Stimulated activated naive B cell treated with anti-CD40 and anti-IgM and Interleukin-4, amounts not matched to agents 10 μg/mL and 1 μg/mL and 100 μg/mL, for 72 hours (primary cell): Measurements from ENCODE around the gene DNASE1.

Experiments
- ATAC-seq, 2 donors: fragments of 150-1000 bp; cut with Tn5 transposase; replicated peaks; 2 replicates each; pipeline ENCODE4 v1.10.0; 2021; ENCODE audit warnings: moderate library complexity in 1 of 2
- DNase-seq: peaks from one replicate; pipeline ENCODE4 v3.0.0; 2021
- H3K27ac Mint-ChIP-seq: one replicate; pipeline ENCODE4 v1.8.0; 2022; ENCODE audit warnings: mild to moderate bottlenecking, mixed read lengths
- H3K27me3 Mint-ChIP-seq, 2 donors: one replicate each; pipeline ENCODE4 v1.8.0; 2022; ENCODE audit warnings: mixed read lengths in 2 of 2
- H3K36me3 Mint-ChIP-seq, 2 donors: one replicate each; pipeline ENCODE4 v1.8.0; 2022; ENCODE audit warnings: mixed read lengths in 2 of 2, mild to moderate bottlenecking in 1 of 2
- H3K4me1 Mint-ChIP-seq, 2 donors: one replicate each; pipeline ENCODE4 v1.8.0; 2022; ENCODE audit warnings: mixed read lengths in 2 of 2, mild to moderate bottlenecking in 1 of 2
- H3K4me3 Mint-ChIP-seq, 2 donors: one replicate each; pipeline ENCODE4 v1.8.0; 2022; ENCODE audit warnings: mild to moderate bottlenecking in 2 of 2, mixed read lengths in 2 of 2, moderate library complexity in 1 of 2
- H3K9me3 Mint-ChIP-seq, 2 donors: one replicate each; pipeline ENCODE4 v1.8.0; 2022; ENCODE audit warnings: mixed read lengths in 2 of 2, mild to moderate bottlenecking in 1 of 2

DNASE1 gene

DNA sequence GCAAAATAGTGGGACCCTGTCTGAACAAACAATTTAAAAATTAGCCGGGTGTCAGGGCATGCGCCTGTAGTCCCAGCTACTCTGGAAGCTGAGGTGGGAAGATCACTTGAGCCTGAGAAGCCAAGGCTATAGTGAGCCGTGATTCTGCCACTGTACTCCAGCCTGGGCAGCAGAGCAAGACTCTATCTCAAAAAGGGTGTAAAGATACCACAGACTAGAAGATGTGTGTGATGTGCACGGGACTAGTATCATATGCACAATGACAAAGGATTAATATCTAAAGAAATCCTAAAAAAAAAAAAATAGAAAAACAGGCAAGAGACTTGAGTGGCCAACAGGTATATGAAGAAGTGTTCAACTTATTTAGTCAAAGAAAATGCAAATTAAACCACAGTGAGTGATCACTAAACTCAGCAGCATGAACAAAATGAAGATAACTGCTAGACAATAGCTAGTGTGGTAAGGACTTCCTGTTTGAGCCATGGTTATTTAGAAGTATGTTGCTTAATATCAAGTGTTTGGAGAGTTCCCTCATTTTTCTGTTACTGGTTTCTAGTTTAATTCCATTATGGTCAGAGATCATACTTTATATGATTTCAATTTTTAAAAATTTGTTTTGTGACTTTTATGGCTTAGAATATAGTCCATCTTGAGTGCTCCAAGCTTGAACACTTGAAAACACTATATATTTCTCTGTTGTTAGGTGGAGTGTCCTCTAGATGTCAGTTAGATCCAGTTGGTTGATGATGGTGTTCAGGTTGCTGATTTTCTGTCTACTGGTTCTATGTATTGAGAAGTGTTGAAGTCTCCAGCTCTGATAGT lies 28.4 kb upstream of the DNASE1 start:
- peaks cover 22 to 35% of the 10 kb centered on the region in 2 donors for H3K4me1 Mint-ChIP-seq
- no peaks in the 10 kb centered on the region for H3K27me3 Mint-ChIP-seq
- ATAC-seq (peak; percentile 89 to 92), DNase-seq (no peak)
- no peaks in the 10 kb centered on the region for H3K9me3 Mint-ChIP-seq
- H3K4me3 Mint-ChIP-seq, result no peak overlapping the region
- H3K36me3 Mint-ChIP-seq, result no peaks in the 10 kb centered on the region
- H3K27ac Mint-ChIP-seq, result peak overlapping the region; percentile 37

DNA sequence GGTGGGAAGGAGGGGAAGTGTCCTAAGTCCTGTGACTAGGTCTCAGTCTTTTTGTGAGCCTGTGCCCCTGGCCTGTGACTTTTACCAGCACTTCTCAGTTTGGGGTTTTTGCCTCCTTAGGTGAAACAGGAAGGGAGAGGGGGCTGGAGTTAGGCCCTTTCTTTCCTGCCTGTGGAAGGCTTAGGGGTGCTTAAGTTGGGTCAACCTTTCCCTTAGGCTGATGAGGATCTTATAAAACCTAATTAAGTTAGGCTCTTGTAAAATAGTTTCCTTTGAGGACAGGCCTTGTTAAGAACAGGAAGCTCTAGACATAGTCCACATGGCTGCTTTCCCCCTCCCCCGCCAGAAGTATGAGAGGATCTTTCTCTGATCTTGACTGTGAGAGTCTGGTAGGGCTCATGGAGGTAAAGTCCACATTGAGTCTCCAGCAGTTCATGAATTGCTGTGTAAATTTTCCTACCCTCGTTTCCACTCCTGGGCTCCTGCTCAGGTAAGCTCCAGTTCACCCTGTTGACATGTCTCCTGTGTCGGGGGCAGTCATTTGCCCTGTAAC lies 17.0 kb upstream of the DNASE1 start:
- Mint-ChIP-seq H3K4me3 (peak overlapping the region; percentile 14 to 47), H3K36me3 (peaks cover 6 to 12% of the 10 kb centered on the region in 2 donors), H3K4me1 (peaks cover 21 to 32% of the 10 kb centered on the region in 2 donors), H3K27me3 (no peaks in the 10 kb centered on the region), H3K9me3 (peaks cover 0 to 3% of the 10 kb centered on the region in 2 donors), H3K27ac (peak overlapping the region; percentile 92)
- peak; percentile 84 to 90 for ATAC-seq
- peak; percentile 24 for DNase-seq

DNA sequence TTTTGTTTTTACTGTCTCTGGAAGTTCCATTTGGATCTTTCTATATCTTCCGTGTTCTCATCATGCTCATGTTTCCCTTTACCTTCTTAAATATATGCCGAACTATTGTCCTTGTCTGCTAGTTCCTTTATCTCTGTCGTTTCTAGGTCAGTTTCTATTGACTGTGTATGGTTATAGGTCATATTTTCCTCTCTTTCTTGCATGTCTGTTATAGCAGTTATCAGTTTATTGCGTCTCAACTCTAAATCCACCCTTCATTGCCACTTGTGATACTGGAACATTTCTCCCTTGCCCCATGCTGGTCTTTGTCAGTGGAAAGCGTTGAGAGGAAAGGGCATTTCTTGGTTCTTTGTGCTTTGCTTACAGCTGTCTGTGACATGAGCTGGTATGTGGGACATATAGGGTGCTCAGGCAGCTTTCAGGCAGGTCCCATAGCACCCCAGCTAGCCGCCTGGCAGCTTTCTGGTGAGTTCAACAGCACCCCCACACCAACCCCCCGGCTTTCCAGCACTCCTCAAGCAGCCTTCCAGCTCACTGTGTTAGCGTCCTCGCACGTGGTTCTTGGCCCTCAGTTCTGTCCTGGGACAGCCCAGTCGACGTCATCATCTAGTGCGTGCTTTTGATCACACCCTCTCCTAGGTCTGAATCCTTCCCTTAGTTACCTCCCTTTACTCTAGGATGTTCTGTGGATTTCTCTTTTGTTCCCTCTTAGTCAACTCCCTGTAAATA lies 15.4 kb upstream of the DNASE1 start:
- no peak for ATAC-seq
- Mint-ChIP-seq H3K4me1 (peaks cover 21 to 31% of the 10 kb centered on the region in 2 donors), H3K9me3 (peaks cover 0 to 3% of the 10 kb centered on the region in 2 donors), H3K36me3 (peaks cover 14 to 22% of the 10 kb centered on the region in 2 donors), H3K4me3 (no peak overlapping the region), H3K27ac (no peak overlapping the region), H3K27me3 (no peaks in the 10 kb centered on the region)
- DNase-seq, result no peak

DNA sequence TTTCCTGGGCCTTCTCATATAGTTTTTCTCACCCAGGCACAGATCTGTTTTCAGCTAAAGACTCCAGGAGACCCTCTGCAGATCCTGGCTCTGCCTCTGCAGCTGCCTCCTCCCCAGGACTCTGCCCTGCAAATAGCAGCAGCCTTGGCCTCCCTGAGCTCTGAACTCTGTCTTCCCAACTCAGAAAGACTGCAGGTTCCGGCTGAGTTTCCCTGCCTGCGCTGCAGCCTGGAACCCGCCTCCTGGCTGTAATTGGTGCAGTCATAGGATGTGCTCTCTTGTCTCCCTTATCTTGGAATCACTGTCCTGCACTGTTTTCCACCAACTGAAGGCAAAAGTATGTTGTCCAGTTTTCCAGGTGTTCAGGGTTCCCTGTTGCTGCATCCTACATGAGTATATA lies 14.3 kb upstream of the DNASE1 start:
- Mint-ChIP-seq H3K27me3 (no peaks in the 10 kb centered on the region), H3K4me1 (peaks cover 21 to 31% of the 10 kb centered on the region in 2 donors), H3K36me3 (peaks cover 16 to 22% of the 10 kb centered on the region in 2 donors), H3K27ac (no peak overlapping the region), H3K9me3 (peaks cover 0 to 3% of the 10 kb centered on the region in 2 donors), H3K4me3 (no peak overlapping the region)
- no peak for DNase-seq
- no peak for ATAC-seq

DNA sequence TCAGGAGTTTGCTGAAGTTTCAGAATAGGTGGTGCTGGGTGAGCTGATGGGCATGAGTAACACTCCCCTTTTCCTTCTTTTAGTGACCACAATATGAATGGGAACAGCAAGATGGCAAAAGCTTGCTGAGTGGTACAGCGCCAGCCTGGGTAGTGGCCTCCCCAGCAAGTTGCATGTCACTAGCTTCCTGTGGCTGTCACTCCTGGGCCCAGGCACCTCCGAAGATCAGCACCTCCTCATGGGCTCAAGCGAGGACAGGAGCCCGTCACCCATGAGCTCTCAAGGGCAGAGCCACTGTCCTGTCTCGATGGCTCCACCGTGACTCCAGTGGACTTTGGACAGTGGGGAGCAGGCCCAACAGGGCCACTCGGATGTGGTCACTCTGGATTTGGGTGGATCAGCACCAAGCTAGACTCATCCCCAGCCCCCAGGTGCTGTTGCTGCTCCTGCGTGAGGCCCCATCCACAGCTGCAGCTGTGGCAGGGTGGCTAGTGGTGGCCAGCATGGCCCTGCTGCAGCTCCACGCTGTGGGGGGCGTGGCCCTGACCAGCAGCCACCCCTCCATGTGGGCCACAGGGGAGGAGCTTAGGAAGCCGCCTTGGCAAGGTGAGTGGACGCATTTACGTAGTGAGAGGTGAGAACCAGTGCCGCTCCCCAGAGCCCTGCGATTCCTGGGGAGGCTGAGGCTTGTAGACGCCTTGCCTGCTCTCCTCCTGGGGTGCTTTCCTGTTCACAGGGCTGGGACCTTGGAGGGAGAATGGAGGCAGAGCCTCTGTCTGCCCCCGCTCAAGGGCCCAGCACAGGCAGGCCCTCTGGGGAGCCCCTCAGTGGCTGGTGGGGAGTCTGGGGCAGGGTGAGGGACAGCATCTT lies 13.6 kb upstream of the DNASE1 start:
- ATAC-seq (no peak), DNase-seq (no peak)
- no peaks in the 10 kb centered on the region for H3K27me3 Mint-ChIP-seq
- H3K9me3 Mint-ChIP-seq, result peaks cover 0 to 3% of the 10 kb centered on the region in 2 donors
- peaks cover 20 to 22% of the 10 kb centered on the region in 2 donors for H3K36me3 Mint-ChIP-seq
- H3K4me1 Mint-ChIP-seq, result peaks cover 19 to 28% of the 10 kb centered on the region in 2 donors
- no peak overlapping the region for H3K27ac Mint-ChIP-seq
- no peak overlapping the region for H3K4me3 Mint-ChIP-seq

DNA sequence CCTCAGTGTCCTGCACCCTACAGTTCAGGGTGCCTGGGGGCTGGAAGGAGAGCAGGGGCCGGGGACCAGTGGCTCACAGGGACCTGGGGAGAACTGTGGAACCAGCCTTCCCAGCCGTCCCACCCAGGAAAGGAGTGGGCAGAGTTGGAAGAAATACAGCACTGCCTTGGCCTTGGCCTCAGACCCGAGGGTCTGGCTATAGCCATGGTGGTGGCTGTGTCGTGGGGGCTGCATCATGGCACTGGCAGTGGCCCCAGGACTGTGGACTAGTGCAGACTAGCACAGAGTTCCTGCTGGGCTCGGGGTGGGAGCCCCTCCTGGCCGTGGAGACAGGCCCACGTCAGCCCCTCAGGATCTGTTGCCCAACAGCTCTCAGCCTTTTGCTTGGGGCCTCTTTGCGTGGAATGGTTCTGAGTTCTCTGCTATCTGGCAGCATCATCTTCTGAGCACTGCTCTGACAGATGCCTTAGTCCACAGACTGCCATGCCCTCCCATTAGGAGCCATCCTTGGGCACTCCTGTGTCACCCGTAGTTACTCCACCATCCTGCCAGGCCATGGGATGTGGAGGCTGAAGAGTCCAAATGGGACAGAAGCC lies 12.6 kb upstream of the DNASE1 start:
- no peak for ATAC-seq
- Mint-ChIP-seq H3K27ac (peak overlapping the region; percentile 26), H3K4me3 (no peak overlapping the region), H3K9me3 (peaks cover 0 to 3% of the 10 kb centered on the region in 2 donors), H3K36me3 (peaks cover 22 to 26% of the 10 kb centered on the region in 2 donors), H3K4me1 (peaks cover 16 to 18% of the 10 kb centered on the region in 2 donors), H3K27me3 (no peaks in the 10 kb centered on the region)
- no peak for DNase-seq

DNA sequence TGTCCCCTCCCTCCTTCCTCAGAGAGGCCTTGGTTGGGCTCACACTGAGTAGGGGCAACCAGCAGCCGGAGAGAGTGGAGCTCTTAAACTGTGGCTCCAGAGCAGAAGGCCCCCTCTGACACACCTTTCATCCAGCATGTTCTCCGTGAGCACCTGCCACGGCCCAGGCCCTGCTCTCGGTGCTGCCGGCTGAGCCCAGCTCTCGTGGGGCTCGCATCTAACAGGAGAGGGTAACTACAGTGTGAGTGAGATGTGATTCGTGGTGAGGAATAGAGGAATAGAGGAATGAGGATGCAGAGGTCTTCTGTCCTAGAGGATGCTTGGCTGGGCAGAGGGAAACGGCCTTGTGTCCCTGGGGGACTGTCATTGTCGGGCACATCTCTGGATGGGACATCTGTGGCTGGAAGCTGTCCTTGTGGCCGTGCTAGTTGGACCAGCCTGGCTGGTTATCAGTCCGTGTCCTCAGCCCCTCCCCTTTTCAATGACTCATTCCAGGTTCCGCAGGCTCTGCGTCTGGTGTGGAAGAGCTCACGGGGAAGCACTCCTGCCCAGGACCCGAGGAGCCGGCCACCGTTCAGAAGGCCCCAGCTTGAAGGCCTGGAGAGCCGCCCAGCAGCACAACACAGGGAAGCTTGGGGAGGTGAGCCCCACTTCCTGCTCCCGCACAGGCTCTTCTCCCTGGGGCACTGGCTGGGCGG lies 11.9 kb upstream of the DNASE1 start:
- H3K4me1 Mint-ChIP-seq, result peaks cover 11 to 12% of the 10 kb centered on the region in 2 donors
- H3K27ac Mint-ChIP-seq, result peak overlapping the region; percentile 26
- no peak overlapping the region for H3K4me3 Mint-ChIP-seq
- peaks cover 22 to 26% of the 10 kb centered on the region in 2 donors for H3K36me3 Mint-ChIP-seq
- H3K9me3 Mint-ChIP-seq, result peaks cover 0 to 3% of the 10 kb centered on the region in 2 donors
- DNase-seq (no peak), ATAC-seq (no peak)
- H3K27me3 Mint-ChIP-seq, result no peaks in the 10 kb centered on the region

DNA sequence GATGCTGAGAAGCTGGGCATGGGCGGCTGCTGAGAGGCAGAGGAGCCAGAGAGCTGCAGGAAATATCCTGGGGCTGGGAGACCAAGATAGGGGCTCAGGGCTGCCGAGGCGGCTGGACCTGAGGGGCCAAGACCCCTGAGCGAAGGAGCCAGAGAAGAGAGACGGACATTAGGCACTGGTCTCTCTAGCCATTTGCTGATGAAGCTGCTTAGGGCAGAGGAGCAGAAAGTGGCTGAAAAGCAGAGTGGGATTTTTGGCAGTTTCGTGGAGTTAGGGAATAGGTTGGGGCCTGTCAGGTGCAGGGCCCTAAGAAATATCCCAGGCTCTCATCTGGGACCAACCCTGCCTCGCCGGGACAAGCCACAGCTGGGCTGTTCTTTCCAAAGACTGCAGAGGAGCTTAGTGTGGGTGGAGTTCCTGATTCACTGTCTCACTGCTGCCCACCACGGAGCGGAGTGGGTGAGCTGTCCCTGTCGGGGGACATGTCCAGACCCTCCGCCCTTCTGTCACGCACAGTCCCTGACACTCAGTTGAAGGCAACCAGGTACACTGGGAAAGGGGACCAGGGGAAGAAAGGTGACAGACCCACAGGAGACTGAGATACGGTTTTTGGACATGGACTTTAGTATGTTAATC lies 11.3 kb upstream of the DNASE1 start:
- Mint-ChIP-seq H3K27me3 (no peaks in the 10 kb centered on the region), H3K27ac (no peak overlapping the region), H3K9me3 (peaks cover 0 to 3% of the 10 kb centered on the region in 2 donors), H3K4me3 (no peak overlapping the region), H3K36me3 (peaks cover 22 to 26% of the 10 kb centered on the region in 2 donors), H3K4me1 (peaks cover 5 to 7% of the 10 kb centered on the region in 2 donors)
- DNase-seq (no peak), ATAC-seq (no peak)

DNA sequence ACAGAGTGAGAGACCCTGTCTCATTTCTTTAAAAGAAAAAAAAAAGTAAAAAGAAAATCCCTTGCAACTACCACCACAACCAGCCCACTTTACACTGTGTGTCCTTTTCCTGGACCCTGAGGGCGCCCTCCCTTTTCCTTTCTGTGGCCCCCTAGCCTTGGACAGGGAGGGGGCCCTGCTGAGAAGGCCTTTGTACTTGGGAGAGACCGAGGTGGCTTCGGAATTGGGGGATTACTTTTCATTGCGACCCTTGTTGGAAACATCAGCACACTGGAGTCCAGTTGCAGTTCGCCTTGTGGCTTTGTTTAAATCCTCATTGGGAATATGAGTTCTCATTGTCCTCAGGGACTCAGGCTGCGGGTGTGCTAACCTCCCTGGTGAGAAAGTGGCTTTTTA lies 9.4 kb upstream of the DNASE1 start:
- peaks cover 0 to 3% of the 10 kb centered on the region in 2 donors for H3K4me1 Mint-ChIP-seq

DNA sequence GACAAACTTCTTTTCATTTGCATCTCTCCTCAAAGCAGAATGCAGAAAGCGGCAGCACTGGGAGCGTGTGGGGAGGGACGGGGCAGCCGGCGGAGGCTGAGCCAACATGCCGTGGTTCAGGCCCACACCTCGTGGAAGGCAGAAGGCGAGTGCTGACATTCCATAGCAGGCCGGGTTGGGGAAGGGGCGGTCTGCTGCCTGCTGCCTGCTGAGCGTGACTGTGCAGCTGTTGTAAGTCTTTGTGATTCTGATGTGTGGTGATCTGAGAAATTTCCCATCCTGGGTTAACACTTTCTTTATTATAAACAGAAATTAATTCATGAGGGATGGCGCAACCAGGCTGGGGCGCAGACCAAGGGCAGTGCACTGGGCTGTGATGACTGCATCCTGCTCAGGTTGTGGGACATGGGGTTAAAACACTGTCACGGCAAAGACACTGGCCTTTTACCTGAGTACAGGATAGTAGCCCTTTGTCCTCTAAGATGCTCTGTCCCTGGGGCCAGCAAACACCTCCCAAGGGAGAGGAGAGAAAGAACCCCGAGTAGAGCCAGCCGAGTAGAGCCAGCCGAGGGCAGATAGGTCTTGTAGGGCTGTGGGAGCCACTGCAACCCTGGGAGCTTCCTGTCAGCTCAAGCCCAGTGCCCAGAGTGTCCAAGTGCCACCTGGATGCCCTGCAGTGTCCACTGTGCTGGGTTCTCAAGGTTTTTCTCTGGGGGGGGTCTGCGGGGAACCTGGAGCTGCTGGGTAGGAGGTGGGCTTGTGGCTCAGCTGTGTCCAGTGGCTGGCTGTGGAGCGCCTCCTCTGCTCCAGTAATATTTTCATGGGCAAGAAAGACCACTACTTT lies 8.8 kb upstream of the DNASE1 start:
- Mint-ChIP-seq H3K27ac (peak overlapping the region; percentile 76), H3K27me3 (no peaks in the 10 kb centered on the region), H3K4me3 (no peak overlapping the region), H3K36me3 (peaks cover 20 to 24% of the 10 kb centered on the region in 2 donors), H3K4me1 (peaks cover 0 to 1% of the 10 kb centered on the region in 2 donors), H3K9me3 (no peaks in the 10 kb centered on the region)
- DNase-seq (no peak), ATAC-seq (no peak)

More for the DNA sequence above, 9.4 kb upstream of the DNASE1 start:
- H3K9me3 Mint-ChIP-seq, result no peaks in the 10 kb centered on the region
- DNase-seq, result no peak
- no peak for ATAC-seq
- H3K27me3 Mint-ChIP-seq, result no peaks in the 10 kb centered on the region
- H3K36me3 Mint-ChIP-seq, result peaks cover 22 to 27% of the 10 kb centered on the region in 2 donors
- no peak overlapping the region for H3K4me3 Mint-ChIP-seq
- peak overlapping the region; percentile 76 for H3K27ac Mint-ChIP-seq

DNA sequence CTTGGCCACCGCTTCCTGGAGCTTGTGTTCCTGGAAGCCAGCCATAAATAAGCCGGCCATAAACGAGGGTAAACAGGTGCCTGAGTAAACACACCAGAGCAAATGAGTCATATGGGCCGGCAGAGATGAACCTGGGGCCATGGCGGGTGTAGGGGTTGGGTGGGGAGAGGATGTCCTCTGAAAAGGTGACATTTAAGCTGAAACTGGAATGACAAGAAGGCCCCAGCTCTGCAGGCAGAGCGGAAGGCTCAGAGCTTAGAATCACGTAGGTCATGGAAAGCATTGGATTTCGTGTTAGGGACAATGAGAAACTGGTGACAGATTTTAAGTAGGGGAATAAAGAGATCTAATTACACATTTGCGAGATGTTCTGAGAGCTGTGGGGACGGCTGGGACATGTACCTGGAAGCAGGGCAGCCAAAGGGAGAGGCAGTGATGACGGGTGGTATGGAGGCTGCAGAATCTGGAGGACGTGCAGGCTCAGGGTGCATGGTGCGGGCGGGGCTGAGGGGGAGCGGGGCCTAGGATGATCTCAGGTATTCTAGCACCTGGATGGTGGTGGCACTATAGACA lies 8.1 kb upstream of the DNASE1 start:
- Mint-ChIP-seq H3K27ac (no peak overlapping the region), H3K27me3 (no peaks in the 10 kb centered on the region), H3K4me3 (no peak overlapping the region), H3K4me1 (peaks cover 0 to 2% of the 10 kb centered on the region in 2 donors), H3K36me3 (peaks cover 20 to 32% of the 10 kb centered on the region in 2 donors), H3K9me3 (no peaks in the 10 kb centered on the region)
- no peak for DNase-seq
- ATAC-seq, result no peak
